SK-N-MC (cell line): ENCODE results near the gene TSSK6.

Source experiments
- DNase-seq: peaks from one replicate; pipeline ENCODE4 v3.0.0-alpha.2; 2011; ENCODE audit warnings: low read depth, low spot score
- H3K27ac ChIP-seq: fragments of 200-600 bp; sonication (generic); 2 replicates; pipeline ENCODE4 v1.5.1; 2016; ENCODE audit warnings: mixed run types
- H3K36me3 ChIP-seq: fragments of 200-600 bp; sonication (generic); 2 replicates; pipeline ENCODE4 v1.6.1; 2017; ENCODE audit warnings: antibody characterized with exemption, low read length, mixed read lengths; ENCODE audit not compliant: insufficient read depth
- H3K4me3 ChIP-seq: fragments of 200-600 bp; sonication (generic); 2 replicates; pipeline ENCODE4 v1.5.1; 2016
- H3K9ac ChIP-seq: fragments of 200-600 bp; sonication (generic); 2 replicates; pipeline ENCODE4 v1.8.0; 2017; ENCODE audit warnings: mixed run types, mixed read lengths; ENCODE audit not compliant: insufficient read length
- H3K9me3 ChIP-seq: fragments of 200-600 bp; sonication (generic); 2 replicates; pipeline ENCODE4 v1.6.1; 2017; ENCODE audit warnings: low read depth, mild to moderate bottlenecking, antibody characterized with exemption, low read length, moderate library complexity, mixed read lengths
- EZH2 ChIP-seq: fragments of 200-600 bp; sonication (generic); IDR thresholded peaks from one replicate; pipeline ENCODE4 v1.6.1; 2017; ENCODE audit warnings: antibody characterized with exemption
- FOXP2 ChIP-seq: optimal IDR thresholded peaks from 2 replicates; pipeline ENCODE3; 2011; ENCODE audit warnings: mild to moderate bottlenecking, moderate library complexity; ENCODE audit not compliant: insufficient read depth; ENCODE audit errors: extremely low read length, control extremely low read depth
- POLR2AphosphoS5 ChIP-seq: IDR thresholded peaks from 2 replicates; pipeline ENCODE4 v1.6.1; 2012; ENCODE audit warnings: mild to moderate bottlenecking, low read depth, low read length, borderline replicate concordance

TSSK6 gene

DNA sequence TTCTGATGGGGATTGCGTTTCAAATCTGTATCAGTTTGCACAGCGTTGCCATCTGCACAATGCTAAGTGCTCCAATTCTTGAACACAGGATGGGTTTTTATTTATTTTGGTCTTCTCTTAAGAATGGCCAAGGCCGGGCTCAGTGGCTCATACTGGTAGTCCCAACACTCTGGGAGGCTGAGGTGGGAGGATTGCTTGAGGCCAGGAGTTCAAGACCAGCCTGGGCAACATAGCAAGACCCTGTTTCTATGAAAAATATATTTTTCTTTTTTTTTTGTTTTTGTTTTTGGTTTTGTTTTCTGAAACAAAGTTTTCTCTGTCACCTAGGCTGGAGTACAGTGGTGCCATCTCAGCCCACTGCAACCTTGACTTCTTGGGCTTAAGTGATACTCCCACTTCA is 7.8 kb upstream of the TSSK6 start:
- H3K27ac ChIP-seq, result no peak overlapping the region
- H3K9ac ChIP-seq, result no peak overlapping the region
- H3K4me3 ChIP-seq, result no peak overlapping the region
- no peaks in the 10 kb centered on the region for H3K9me3 ChIP-seq
- no peak for DNase-seq
- TF ChIP-seq POLR2AphosphoS5 (no peak), EZH2 (no peak), FOXP2 (no peak)
- H3K36me3 ChIP-seq, result peaks cover 34% of the 10 kb centered on the region

DNA sequence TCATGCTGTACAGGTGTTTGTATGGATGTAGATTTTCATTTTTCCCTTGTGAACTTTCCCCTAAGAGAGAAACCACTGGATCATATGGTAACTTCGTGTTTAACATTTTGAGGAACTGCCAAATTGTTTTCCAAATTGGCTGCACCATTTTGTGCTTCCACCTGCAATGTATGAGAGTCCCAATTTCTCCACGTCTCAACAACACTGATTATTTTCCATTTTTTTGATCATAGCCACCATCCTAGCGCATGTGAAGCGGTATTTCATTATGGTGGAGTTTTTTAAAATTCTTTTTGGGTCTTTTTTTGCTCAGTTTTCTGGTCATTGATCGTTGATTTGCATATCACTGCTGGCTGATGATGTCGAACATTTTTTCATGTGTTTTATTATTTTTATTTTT is 5.6 kb upstream of the TSSK6 start:
- TF ChIP-seq EZH2 (no peak), POLR2AphosphoS5 (no peak), FOXP2 (no peak)
- Histone ChIP-seq H3K9me3 (no peaks in the 10 kb centered on the region), H3K27ac (no peak overlapping the region), H3K9ac (no peak overlapping the region), H3K36me3 (peaks cover 24% of the 10 kb centered on the region), H3K4me3 (no peak overlapping the region)
- DNase-seq, result no peak

- Histone ChIP-seq H3K4me3 (peak overlapping the region; percentile 99), H3K36me3 (peaks cover 19% of the 10 kb centered on the region; the same call in 1 of the 2 replicates), H3K9ac (peak overlapping the region; percentile 71), H3K27ac (no peak overlapping the region), H3K9me3 (no peaks in the 10 kb centered on the region)
- TF ChIP-seq EZH2 (no peak), POLR2AphosphoS5 (no peak), FOXP2 (no peak)
- DNase-seq, result no peak
These were observed 1.9 kb upstream of the TSSK6 start for GRCh38 chr19:19517235-19517619.

- H3K36me3 ChIP-seq, result peaks cover 17% of the 10 kb centered on the region; the same call in 1 of the 2 replicates
- H3K9ac ChIP-seq, result peak within 1 kb of the TSS; percentile 71
- H3K4me3 ChIP-seq, result peak within 1 kb of the TSS; percentile 99
- H3K9me3 ChIP-seq, result no peaks in the 10 kb centered on the region
- peak within 1 kb of the TSS; percentile 25 for H3K27ac ChIP-seq
- peak; percentile 34 for DNase-seq
- TF ChIP-seq FOXP2 (no peak), EZH2 (no peak), POLR2AphosphoS5 (peak; percentile 95)
These were observed 533 bp upstream of the TSSK6 start, which contains the start of gene NDUFA13 for GRCh38 chr19:19515642-19516519. Gene NDUFA13 (plus strand): TSS chr19:19516225. CDS start chr19:19516239, 14 bp downstream.

GRCh38 chr19:19514215-19514657 is 1.1 kb downstream of the TSSK6 start:
- no peak for TF ChIP-seq EZH2
- H3K4me3 ChIP-seq, result no peak overlapping the region
- no peak overlapping the region for H3K9ac ChIP-seq
- H3K9me3 ChIP-seq, result no peaks in the 10 kb centered on the region
- no peak for DNase-seq
- peaks cover 3% of the 10 kb centered on the region; the same call in 1 of the 2 replicates for H3K36me3 ChIP-seq
- no peak overlapping the region for H3K27ac ChIP-seq

GRCh38 chr19:19513682-19514081 is 1.7 kb downstream of the TSSK6 start:
- TF ChIP-seq FOXP2, result no peak
- TF ChIP-seq POLR2AphosphoS5, result no peak
- TF ChIP-seq EZH2, result no peak
- no peaks in the 10 kb centered on the region for H3K36me3 ChIP-seq
- H3K9ac ChIP-seq, result no peak overlapping the region
- no peak overlapping the region for H3K4me3 ChIP-seq
- no peak overlapping the region for H3K27ac ChIP-seq
- no peaks in the 10 kb centered on the region for H3K9me3 ChIP-seq
- DNase-seq, result no peak

DNA sequence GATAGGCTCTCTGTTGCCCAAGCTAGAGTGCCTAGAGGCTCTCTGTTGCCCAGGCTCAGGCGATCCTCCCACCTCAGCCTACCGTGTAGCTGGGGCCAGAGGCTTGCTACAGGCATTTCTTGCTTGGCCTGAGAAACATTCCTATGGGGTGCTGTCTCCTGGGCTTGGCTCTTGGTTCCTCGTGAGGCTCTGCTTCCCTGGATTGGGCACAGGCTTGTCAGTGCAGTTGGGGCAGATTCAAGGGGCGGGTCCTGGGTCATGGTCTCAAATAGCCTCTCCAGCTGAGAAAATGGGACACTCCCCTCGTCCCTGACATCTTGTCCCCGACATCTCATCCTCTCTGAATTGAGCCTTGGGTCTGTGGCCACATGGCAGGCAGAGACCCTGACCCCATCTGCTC is 4.9 kb downstream of the TSSK6 start:
- Histone ChIP-seq H3K9ac (no peak overlapping the region), H3K27ac (no peak overlapping the region), H3K4me3 (no peak overlapping the region), H3K9me3 (no peaks in the 10 kb centered on the region), H3K36me3 (peaks cover 17% of the 10 kb centered on the region)
- no peak for DNase-seq
- no peak for TF ChIP-seq POLR2AphosphoS5
- no peak for TF ChIP-seq EZH2
- no peak for TF ChIP-seq FOXP2

- H3K4me3 ChIP-seq, result no peak overlapping the region
- TF ChIP-seq FOXP2 (no peak), EZH2 (no peak), POLR2AphosphoS5 (no peak)
- H3K9ac ChIP-seq, result no peak overlapping the region
- H3K36me3 ChIP-seq, result peaks cover 36% of the 10 kb centered on the region
- no peak overlapping the region for H3K27ac ChIP-seq
- H3K9me3 ChIP-seq, result no peaks in the 10 kb centered on the region
- no peak for DNase-seq
These were observed 7.1 kb downstream of the TSSK6 start for GRCh38 chr19:19508217-19508616.

GRCh38 chr19:19507354-19507753 is 8.0 kb downstream of the TSSK6 start:
- no peak for DNase-seq
- H3K27ac ChIP-seq, result no peak overlapping the region
- H3K36me3 ChIP-seq, result peaks cover 44% of the 10 kb centered on the region
- H3K9me3 ChIP-seq, result no peaks in the 10 kb centered on the region
- no peak for TF ChIP-seq EZH2
- no peak for TF ChIP-seq FOXP2
- no peak for TF ChIP-seq POLR2AphosphoS5
- no peak overlapping the region for H3K4me3 ChIP-seq
- H3K9ac ChIP-seq, result no peak overlapping the region
